HepG2 (cell line): ENCODE data around the gene CDR2L. TPM values are rescaled to one million over a fixed set of nuclear protein-coding genes. Genes with fewer than 3 reads are reported as not detected.

ENCODE experiments used
- ARNTL ChIP-seq: sonication (generic); formaldehyde crosslinking; IDR thresholded peaks from 2 replicates; pipeline ENCODE4 v1.4.0; 2020; ENCODE audit warnings: mild to moderate bottlenecking, missing genetic modification reagents
- ATF4 ChIP-seq, 2 experiments: fragments of 450-650 bp in 1 of 2; sonication (generic) in 1 of 2; formaldehyde crosslinking; IDR thresholded peaks; 2 replicates each; pipeline versions ENCODE4 v1.5.0 to v1.8.0; 2020 to 2022; ENCODE audit warnings: mild to moderate bottlenecking in 1 of 2, missing genetic modification reagents in 1 of 2
- BCLAF1 ChIP-seq: fragments of 450-650 bp; IDR thresholded peaks from 2 replicates; pipeline ENCODE4 v1.6.1; 2017; ENCODE audit warnings: mild to moderate bottlenecking
- BORCS8-MEF2B ChIP-seq: sonication (generic); formaldehyde crosslinking; IDR thresholded peaks from 2 replicates; pipeline ENCODE4 v1.8.0; 2022; ENCODE audit warnings: mild to moderate bottlenecking, missing genetic modification reagents
- BRF2 ChIP-seq: sonication (generic); formaldehyde crosslinking; IDR thresholded peaks from 2 replicates; pipeline ENCODE4 v1.8.1; 2022; ENCODE audit warnings: mild to moderate bottlenecking, missing genetic modification reagents
- FOXK1 ChIP-seq: sonication (generic); formaldehyde crosslinking; IDR thresholded peaks from 2 replicates; pipeline ENCODE4 v1.4.0; 2020; ENCODE audit warnings: low read depth, missing genetic modification reagents, borderline replicate concordance
- FOXM1 ChIP-seq: sonication (generic); formaldehyde crosslinking; IDR thresholded peaks from 2 replicates; pipeline ENCODE4 v1.5.0; 2020; ENCODE audit warnings: missing genetic modification reagents
- ISX ChIP-seq: sonication (generic); formaldehyde crosslinking; conservative IDR thresholded peaks from 2 replicates; pipeline ENCODE4 v1.5.0; 2020; ENCODE audit warnings: missing genetic modification reagents
- MXD3 ChIP-seq: IDR thresholded peaks from 2 replicates; pipeline ENCODE4 v1.6.1; 2016; ENCODE audit warnings: mild to moderate bottlenecking, missing biosample characterization, missing genetic modification reagents
- PAF1 ChIP-seq: IDR thresholded peaks from 2 replicates; pipeline ENCODE4 v1.6.1; 2016; ENCODE audit warnings: missing genetic modification reagents, missing compliant biosample characterization
- PHB2 ChIP-seq: fragments of 450-650 bp; IDR thresholded peaks from 2 replicates; pipeline ENCODE4 v1.6.1; 2018; ENCODE audit not compliant: partially characterized antibody
- RBAK ChIP-seq: sonication (generic); formaldehyde crosslinking; IDR thresholded peaks from 2 replicates; pipeline ENCODE4 v1.5.1; 2020; ENCODE audit warnings: mild to moderate bottlenecking, missing genetic modification reagents
- RORA ChIP-seq: sonication (generic); formaldehyde crosslinking; IDR thresholded peaks from 2 replicates; pipeline ENCODE4 v1.5.0; 2020; ENCODE audit warnings: mild to moderate bottlenecking, missing genetic modification reagents, moderate library complexity
- SALL2 ChIP-seq: sonication (generic); formaldehyde crosslinking; IDR thresholded peaks from 2 replicates; pipeline ENCODE4 v1.8.1; 2023; ENCODE audit warnings: mild to moderate bottlenecking, missing genetic modification reagents, inconsistent platforms
- SMAD9 ChIP-seq: sonication (generic); formaldehyde crosslinking; IDR thresholded peaks from 2 replicates; pipeline ENCODE4 v1.5.1; 2020; ENCODE audit warnings: mild to moderate bottlenecking, missing genetic modification reagents
- TCF7 ChIP-seq: sonication (generic); IDR thresholded peaks from 2 replicates; pipeline ENCODE4 v1.6.1; 2016; ENCODE audit warnings: antibody characterized with exemption, low read depth
- U2AF2 ChIP-seq: fragments of 200-400 bp; formaldehyde crosslinking; IDR thresholded peaks from 2 replicates; pipeline ENCODE4 v1.6.1; 2017; ENCODE audit warnings: low read depth, mild to moderate bottlenecking, low read length
- ZBTB8A ChIP-seq: sonication (generic); formaldehyde crosslinking; IDR thresholded peaks from 2 replicates; pipeline ENCODE4 v1.4.0; 2020; ENCODE audit warnings: mild to moderate bottlenecking, low read depth, missing genetic modification reagents, borderline replicate concordance
- ZFP62 ChIP-seq: sonication (generic); formaldehyde crosslinking; IDR thresholded peaks from 2 replicates; pipeline ENCODE4 v1.4.0; 2020; ENCODE audit warnings: missing genetic modification reagents
- ZNF230 ChIP-seq: sonication (generic); formaldehyde crosslinking; IDR thresholded peaks from 2 replicates; pipeline ENCODE4 v1.4.0; 2020; ENCODE audit warnings: mild to moderate bottlenecking, missing genetic modification reagents
- ZNF317 ChIP-seq: sonication (generic); formaldehyde crosslinking; IDR thresholded peaks from 2 replicates; pipeline ENCODE4 v1.5.0; 2020; ENCODE audit warnings: mild to moderate bottlenecking, missing genetic modification reagents
- ZNF460 ChIP-seq: sonication (generic); formaldehyde crosslinking; IDR thresholded peaks from 2 replicates; pipeline ENCODE4 v1.5.1; 2020; ENCODE audit warnings: missing genetic modification reagents, mild to moderate bottlenecking, borderline replicate concordance
- ZNF629 ChIP-seq: sonication (generic); formaldehyde crosslinking; conservative IDR thresholded peaks from 2 replicates; pipeline ENCODE4 v1.5.0; 2020; ENCODE audit warnings: missing genetic modification reagents
- ZNF678 ChIP-seq: sonication (generic); formaldehyde crosslinking; IDR thresholded peaks from 2 replicates; pipeline ENCODE4 v1.4.0; 2020; ENCODE audit warnings: mild to moderate bottlenecking, missing genetic modification reagents
- ZNF703 ChIP-seq: sonication (generic); formaldehyde crosslinking; IDR thresholded peaks from 2 replicates; pipeline ENCODE4 v1.5.1; 2020; ENCODE audit warnings: missing genetic modification reagents, mild to moderate bottlenecking, moderate library complexity, borderline replicate concordance
- ZNF761 ChIP-seq: sonication (generic); formaldehyde crosslinking; conservative IDR thresholded peaks from 2 replicates; pipeline ENCODE4 v1.4.0; 2020; ENCODE audit warnings: mild to moderate bottlenecking, missing genetic modification reagents
- polyA plus RNA-seq, 8 experiments: library from polyadenylated mRNA; depleted of rRNA in 3 of 8; stranded (reverse) in 7 of 8; unstranded in 1 of 8; fragments of >200 nt; fragmentation: Illumina TruSeq in 4 of 8; extraction: Trizol in 4 of 8; gene quantifications; 2 replicates each; pipeline versions ENCODE4 v1.2.1 to v1.2.3, GENCODE V29; 2011 to 2016; ENCODE audit warnings: low read depth in 4 of 8, missing spikeins in 1 of 8, mixed read lengths in 1 of 8; ENCODE audit not compliant: insufficient read depth in 1 of 8
- total RNA-seq, 5 experiments: library from RNA; depleted of rRNA; stranded (reverse); fragments of >200 nt; fragmentation: Illumina TruSeq; extraction: Trizol; gene quantifications; 2 replicates each; pipeline ENCODE4 v1.2.3, GENCODE V29; 2016; ENCODE audit warnings: low read depth in 1 of 5

The CDR2L gene
- total and polyA plus RNA-seq, 2 of the 13 experiments (the other 11 are each of a cell fraction or from before 2014, with no cell fraction given), result 1.9 to 2.1 TPM

- peak; percentile 73; the same call in 1 of the 2 replicates for TF ChIP-seq ARNTL (CRISPR knock-in tag)
- TF ChIP-seq FOXK1 (CRISPR knock-in tag), result peak; percentile 32; the same call in 1 of the 2 replicates
- TF ChIP-seq ATF4 (CRISPR knock-in tag; IDR thresholded peaks at IDR 0.05), result 0 out of 4 replicates have a peak, but pooled peaks of 1 of the 2 experiments have one; percentile 33
- no peak for TF ChIP-seq SMAD9 (CRISPR knock-in tag)
- TF ChIP-seq PAF1 (CRISPR knock-in tag), result no peak
- TF ChIP-seq ZNF460 (CRISPR knock-in tag), result no peak
- no peak for TF ChIP-seq BCLAF1
- TF ChIP-seq MXD3, result peak; percentile 70
- peak; percentile 97; the same call in 1 of the 2 replicates for TF ChIP-seq ZNF678 (CRISPR knock-in tag)
- peak; percentile 22; the same call in 1 of the 2 replicates for TF ChIP-seq TCF7
- no peak for TF ChIP-seq ZNF703 (CRISPR knock-in tag)
- peak; percentile 88 for TF ChIP-seq SALL2 (CRISPR knock-in tag)
- no peak; the same call in 1 of the 2 replicates for TF ChIP-seq ZNF761
- no peak for TF ChIP-seq FOXM1 (CRISPR knock-in tag)
- TF ChIP-seq ZNF629, result 0 out of 2 replicates have a peak, but pooled peaks have one; percentile 26
- TF ChIP-seq BORCS8-MEF2B (CRISPR knock-in tag), result peak; percentile 84
- TF ChIP-seq ZBTB8A (CRISPR knock-in tag), result no peak
- TF ChIP-seq ZFP62 (CRISPR knock-in tag), result no peak
- 0 out of 2 replicates have a peak, but pooled peaks have one; percentile 84 for TF ChIP-seq ZNF317 (CRISPR knock-in tag)
- no peak for TF ChIP-seq PHB2
- no peak for TF ChIP-seq U2AF2
- TF ChIP-seq BRF2 (CRISPR knock-in tag), result no peak; the same call in 1 of the 2 replicates
- peak; percentile 86; the same call in 1 of the 2 replicates for TF ChIP-seq ZNF230 (CRISPR knock-in tag)
- no peak for TF ChIP-seq ISX (CRISPR knock-in tag)
- TF ChIP-seq RORA (CRISPR knock-in tag), result no peak
- TF ChIP-seq RBAK (CRISPR knock-in tag), result no peak
Measured at GRCh38 chr17:75046407-75047289, 59.2 kb downstream of the CDR2L start, which contains the start of the genes ATP5PD and KCTD2 (continued).
